RKO (cell line): ENCODE data around the gene SLC17A7.

Experiments
- DNase-seq: peaks from one replicate; pipeline ENCODE4 v3.0.0-alpha.2; 2016; ENCODE audit warnings: low spot score

Gene SLC17A7

GRCh38 chr19:49407079-49407478 lies 34.2 kb downstream of the SLC17A7 start:
- DNase-seq = no peak

DNA sequence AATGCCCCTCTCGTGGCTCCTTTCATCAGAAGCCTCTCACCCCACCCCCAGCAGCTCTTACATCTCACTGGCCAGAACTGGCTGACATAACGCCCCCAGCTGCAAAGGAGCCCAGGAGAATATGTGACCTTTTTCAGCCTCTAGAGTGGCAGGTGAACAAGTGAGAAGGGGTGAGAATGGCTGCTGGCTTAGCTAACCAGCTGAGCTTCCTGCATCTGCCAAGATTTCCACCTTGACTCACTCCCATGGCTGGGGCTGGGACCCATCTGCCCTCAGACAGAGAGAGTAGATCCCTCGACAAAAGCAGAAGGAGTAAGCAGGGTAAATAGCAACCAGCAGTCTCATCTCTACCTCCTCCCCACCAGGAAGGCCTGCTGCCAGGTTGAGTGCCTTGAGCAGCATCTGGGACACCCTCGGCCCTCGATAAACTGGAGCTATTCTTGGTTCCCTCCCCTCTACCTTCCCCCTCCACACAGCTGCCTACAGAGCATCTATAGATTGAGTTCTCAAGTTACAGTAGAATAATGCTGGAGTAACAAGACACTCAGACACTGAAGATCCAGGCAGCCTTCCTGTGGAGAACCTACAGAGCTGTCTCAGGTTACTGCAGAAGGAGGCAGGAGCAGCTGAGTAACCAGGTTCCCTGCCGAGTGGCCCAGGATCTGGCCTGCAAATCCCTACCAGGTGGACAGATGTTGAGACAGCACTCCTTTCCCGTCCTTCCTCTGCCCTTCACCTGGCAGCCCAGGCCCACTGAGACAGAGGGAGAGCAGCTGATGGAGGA lies 37.7 kb downstream of the SLC17A7 start:
- no peak for DNase-seq

DNA sequence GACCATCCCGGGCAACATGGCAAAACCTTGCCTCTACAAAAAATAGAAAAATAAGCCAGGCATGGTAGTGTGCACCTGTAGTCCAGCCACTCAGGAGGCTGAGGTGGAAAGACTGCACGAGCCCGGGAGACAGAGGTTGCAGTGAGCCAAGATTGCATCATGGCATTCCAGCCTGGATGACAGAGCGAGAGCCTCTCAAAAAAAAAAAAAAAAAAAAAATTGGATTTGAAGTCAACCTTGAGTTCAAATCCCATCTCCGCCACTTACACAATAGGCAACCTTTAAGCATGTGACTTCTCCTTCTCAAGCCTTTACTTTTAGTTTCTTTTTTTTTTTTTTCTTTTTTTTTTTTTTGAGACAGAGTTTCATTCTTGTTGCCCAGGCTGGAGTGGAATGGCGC lies 41.3 kb downstream of the SLC17A7 start:
- no peak for DNase-seq

DNA sequence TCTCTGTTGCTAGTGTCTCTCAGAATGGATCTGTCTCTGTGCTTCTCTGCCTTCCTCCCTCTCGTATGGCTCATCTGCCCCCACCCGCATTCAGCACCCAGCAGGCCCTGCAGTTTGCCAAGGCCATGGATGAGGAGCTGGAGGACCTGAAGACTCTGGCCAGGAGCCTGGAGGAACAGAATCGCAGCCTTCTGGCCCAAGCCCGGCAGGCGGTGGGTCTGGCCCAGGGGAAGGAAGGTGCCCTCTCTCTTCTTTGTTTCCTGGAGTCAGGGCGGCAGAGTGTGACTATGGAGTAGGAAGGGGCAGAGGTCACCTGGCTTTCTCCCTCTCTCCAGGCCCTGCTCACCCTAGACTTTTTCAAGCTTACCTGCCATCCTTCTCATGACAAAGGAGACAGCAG lies 42.4 kb downstream of the SLC17A7 start:
- DNase-seq = no peak

DNA sequence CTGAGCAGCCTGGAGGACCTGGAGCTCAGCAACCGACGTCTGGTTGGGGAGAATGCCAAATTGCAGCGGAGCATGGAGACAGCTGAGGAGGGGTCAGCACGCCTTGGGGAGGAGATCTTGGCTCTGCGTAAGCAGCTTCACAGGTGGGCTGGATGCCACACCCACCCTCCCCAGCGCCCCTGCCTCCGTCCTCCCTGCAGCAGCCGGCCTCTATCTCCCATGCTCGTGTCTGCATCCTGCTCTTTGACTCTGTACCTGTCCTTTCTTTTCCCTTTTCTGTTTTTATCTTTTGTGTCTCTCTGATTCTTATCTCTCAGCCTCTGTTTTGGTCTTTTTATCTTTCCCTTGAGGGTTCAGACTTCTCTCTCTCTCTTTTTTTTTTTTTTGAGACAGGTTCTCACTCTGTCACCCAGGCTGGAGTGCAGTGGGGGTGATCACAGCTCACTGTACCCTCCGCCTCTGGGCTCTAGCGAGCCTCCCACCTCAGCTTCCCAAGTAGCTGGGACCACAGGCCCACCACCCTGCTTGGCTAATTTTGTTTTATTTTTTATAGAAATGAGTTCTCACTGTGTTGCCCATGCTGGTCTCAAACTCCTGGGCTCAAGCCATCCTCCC lies 43.2 kb downstream of the SLC17A7 start:
- DNase-seq = no peak

DNA sequence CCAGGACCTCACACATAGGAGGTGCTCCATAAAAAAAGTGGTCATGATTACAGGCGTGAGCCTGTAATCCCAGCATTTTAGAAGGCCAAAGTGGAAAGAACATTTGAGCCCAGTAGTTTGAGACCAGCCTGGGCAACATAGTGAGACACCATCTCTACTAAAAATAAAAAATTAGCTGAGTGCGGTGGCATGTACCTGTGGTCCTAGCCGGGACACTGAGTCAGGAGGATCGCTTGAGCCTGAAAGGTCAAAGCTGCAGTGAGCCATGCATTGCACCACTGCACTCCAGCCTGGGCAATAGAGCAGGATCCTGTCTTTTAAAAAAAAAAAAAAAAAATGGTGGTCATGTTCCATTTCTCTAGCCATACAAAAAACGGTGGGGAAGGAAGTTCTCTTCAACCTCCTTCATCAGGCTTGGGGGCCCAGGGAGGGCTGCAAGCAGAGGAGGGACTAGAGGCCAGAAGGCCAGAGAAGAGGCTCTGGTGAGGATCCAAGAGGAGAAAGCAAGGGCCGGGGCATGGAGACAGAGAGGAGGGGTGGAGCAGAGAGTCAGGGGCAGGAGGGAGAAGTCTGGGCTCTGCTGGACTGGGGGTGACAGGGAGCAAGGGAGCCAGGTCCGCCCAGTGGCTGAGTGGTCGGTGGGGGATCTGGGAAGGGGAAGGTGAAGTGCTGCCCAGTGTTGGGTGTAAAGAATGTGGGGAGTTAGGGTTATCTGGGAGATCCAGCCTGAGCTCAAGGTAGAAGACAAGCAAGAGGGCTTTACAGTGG lies 44.4 kb downstream of the SLC17A7 start:
- no peak for DNase-seq

DNA sequence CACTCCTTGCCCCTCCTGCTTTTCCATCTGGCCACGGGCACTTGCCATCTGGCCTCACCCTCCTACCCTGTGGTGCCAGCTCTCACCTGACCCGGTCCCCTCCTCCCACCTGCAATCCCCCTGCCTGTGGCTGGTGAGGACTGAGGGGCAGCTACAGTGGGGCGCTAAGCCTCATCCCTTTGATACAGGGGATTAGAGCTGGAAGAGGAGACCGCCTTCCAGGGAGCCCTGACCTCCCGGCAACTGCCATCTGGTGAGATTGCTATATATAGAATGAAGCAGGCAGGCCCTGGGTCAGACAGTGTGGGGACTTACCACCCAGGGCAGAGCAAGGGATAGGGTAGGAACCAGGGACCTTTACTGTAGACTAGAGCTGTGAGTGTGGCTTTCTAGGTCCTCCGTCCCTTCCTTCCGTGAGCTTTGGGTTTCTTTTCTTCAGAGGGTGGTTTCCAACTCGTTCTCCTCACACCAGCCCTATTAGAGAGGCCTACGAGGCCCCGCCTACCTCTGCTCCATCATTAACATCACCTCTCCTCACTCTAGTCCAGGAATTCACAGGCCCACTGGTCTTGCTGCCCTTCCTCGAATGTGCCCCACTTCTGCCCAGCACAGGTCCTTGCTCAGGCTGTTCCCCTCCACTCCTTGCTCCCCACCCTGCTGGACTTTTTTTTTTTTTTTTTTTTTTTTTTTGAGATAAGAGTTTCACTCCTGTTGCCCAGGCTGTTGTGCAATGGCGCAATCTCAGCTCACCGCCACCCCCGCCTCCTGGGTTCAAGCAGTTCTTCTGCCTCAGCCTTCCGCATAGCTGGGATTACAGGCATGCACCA lies 45.5 kb downstream of the SLC17A7 start:
- DNase-seq = no peak

- DNase-seq = no peak
These were observed 47.4 kb downstream of the SLC17A7 start for GRCh38 chr19:49393881-49394280.

GRCh38 chr19:49391581-49392399 lies 49.5 kb downstream of the SLC17A7 start:
- peak; percentile 70 for DNase-seq

DNA sequence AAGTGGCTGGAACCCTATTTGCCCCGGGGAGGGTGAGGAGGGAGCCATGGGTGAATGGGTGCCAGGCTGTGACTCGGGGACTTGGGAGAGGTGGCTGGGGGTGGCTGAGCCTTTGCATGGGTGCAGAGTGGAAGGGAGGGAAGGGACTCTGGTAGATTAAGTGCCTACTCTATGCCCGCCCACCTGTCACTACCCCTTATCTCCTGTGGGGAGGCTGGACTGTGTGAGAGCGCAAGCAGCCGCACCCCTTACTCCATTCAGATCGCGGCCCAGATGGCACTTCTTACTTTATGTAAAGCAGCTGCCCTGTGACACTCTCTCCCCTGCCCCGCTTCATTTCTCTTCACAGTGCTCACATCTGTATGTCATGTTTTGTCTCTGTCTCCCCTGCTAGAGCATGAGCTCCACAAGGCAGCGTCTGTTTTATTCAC lies 50.4 kb downstream of the SLC17A7 start:
- DNase-seq = no peak

GRCh38 chr19:49390131-49390928 lies 51.0 kb downstream of the SLC17A7 start:
- no peak for DNase-seq

GRCh38 chr19:49389406-49389805 lies 51.9 kb downstream of the SLC17A7 start:
- no peak for DNase-seq

DNA sequence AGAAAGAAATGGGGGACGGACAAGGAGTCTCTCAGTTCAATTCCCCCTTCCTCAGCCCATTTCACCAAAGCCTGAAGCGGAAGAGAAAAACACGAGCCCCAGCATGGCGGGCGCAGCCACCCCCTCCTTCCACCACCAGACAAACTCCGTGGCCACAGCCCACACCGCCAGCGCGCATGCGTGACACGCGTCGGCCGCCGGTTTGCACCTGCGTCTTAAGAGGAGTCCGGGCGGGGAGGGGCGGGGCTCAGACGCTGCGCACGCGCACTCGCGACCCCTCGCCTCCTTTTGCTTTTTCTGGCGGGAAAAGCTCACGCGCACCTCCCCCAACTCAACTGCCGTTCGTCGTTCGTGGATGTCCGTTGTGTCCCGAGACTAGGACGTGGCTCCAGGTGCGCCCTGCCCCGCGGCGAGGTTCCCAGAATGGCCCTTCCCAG lies 53.4 kb downstream of the SLC17A7 start, which contains the start of gene KASH5:
TSS of gene KASH5 (plus strand) at position 314 of the 437 bp plus-strand sequence. CDS start 2,635 bp downstream, outside the sequence.
- no peak for DNase-seq

DNA sequence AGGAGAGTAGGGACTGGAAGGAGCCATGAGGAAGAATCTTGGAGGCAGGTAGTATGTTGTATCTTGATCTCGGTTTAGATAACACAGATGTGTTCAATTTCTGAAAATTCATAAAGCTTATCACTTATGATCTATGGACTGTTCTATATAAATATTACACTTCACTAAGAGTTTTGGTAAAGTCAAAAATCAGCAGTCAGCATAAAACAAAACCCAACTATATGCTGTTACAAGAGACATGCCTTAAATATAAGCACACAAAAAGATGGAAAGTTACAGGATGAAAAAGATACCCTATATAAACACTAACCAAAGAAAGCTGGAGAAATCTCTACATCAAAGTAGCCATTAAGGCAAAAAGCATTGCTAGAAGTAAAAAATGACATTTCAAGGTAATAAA lies 57.7 kb downstream of the SLC17A7 start:
- DNase-seq = no peak

- no peak for DNase-seq
These were observed 58.7 kb downstream of the SLC17A7 start for GRCh38 chr19:49382639-49383038.

- no peak for DNase-seq
These were observed 60.9 kb downstream of the SLC17A7 start for GRCh38 chr19:49380391-49380790.
